SU-DHL-6 (cell line): Measurements from ENCODE around the gene TRMT1L.

Experiments used
- H2AFZ ChIP-seq: fragments of 200-600 bp; sonication (generic); 2 replicates; pipeline ENCODE4 v1.6.1; 2014; ENCODE audit warnings: low read depth, mild to moderate bottlenecking, moderate library complexity, mixed read lengths, antibody characterized with exemption, low read length; ENCODE audit not compliant: severe bottlenecking
- H3F3A ChIP-seq: fragments of 200-600 bp; shearing (Covaris generic); 2 replicates; pipeline ENCODE4 v1.6.0; 2016; ENCODE audit warnings: antibody characterized with exemption, mild to moderate bottlenecking; ENCODE audit not compliant: insufficient read depth
- H3K27ac ChIP-seq: fragments of 200-600 bp; sonication (generic); 2 replicates; pipeline ENCODE4 v1.5.1; 2016; ENCODE audit warnings: low read depth, mild to moderate bottlenecking, low read length, moderate library complexity, mixed read lengths
- H3K27me3 ChIP-seq: fragments of 200-600 bp; sonication (generic), shearing (Covaris generic); 2 replicates; pipeline ENCODE4 v1.6.0; 2014; ENCODE audit warnings: mild to moderate bottlenecking, low read length
- H3K36me3 ChIP-seq: fragments of 200-600 bp; sonication (generic); 2 replicates; pipeline ENCODE4 v1.6.1; 2014; ENCODE audit warnings: mild to moderate bottlenecking, low read length, mixed read lengths
- H3K4me2 ChIP-seq: fragments of 300-600, 200-600 bp; shearing (Covaris generic), sonication (generic); 2 replicates; pipeline ENCODE4 v1.6.0; 2014; ENCODE audit warnings: low read length, low read depth, mild to moderate bottlenecking; ENCODE audit not compliant: poor library complexity, severe bottlenecking
- H3K4me3 ChIP-seq: fragments of 200-600 bp; sonication (generic); 2 replicates; pipeline ENCODE4 v1.5.1; 2014; ENCODE audit warnings: antibody characterized with exemption, low read length, mild to moderate bottlenecking, mixed read lengths; ENCODE audit not compliant: insufficient read depth, poor library complexity, severe bottlenecking
- H3K79me2 ChIP-seq: fragments of 200-600 bp; sonication (generic); 2 replicates; pipeline ENCODE4 v1.6.1; 2014; ENCODE audit warnings: mild to moderate bottlenecking, low read length, moderate library complexity; ENCODE audit not compliant: insufficient read depth
- H3K9ac ChIP-seq: fragments of 200-600 bp; sonication (generic); 2 replicates; pipeline ENCODE4 v1.7.0; 2014; ENCODE audit warnings: mild to moderate bottlenecking, low read length
- H3K9me2 ChIP-seq: fragments of 200-600 bp; sonication (generic); replicated peaks from 2 replicates; pipeline ENCODE4 v1.6.1; 2014; ENCODE audit warnings: low read length; ENCODE audit not compliant: insufficient read depth
- H3K9me3 ChIP-seq: fragments of 200-600 bp; sonication (generic); 2 replicates; pipeline ENCODE4 v1.6.1; 2014; ENCODE audit warnings: low read length, mixed read lengths; ENCODE audit not compliant: insufficient read depth
- H4K20me1 ChIP-seq: fragments of 200-600 bp; sonication (generic); 2 replicates; pipeline ENCODE4 v1.6.1; 2014; ENCODE audit warnings: low read depth, mild to moderate bottlenecking, antibody characterized with exemption, low read length, moderate library complexity, mixed read lengths
- CTCF ChIP-seq: fragments of 200-600 bp; sonication (generic); IDR thresholded peaks from one replicate; pipeline ENCODE4 v1.5.1; 2017; ENCODE audit warnings: antibody characterized with exemption, mild to moderate bottlenecking, low read length, moderate library complexity; ENCODE audit not compliant: insufficient read depth, poor library complexity, severe bottlenecking
- EZH2phosphoT487 ChIP-seq: fragments of 200-600 bp; sonication (generic), shearing (Covaris generic); conservative IDR thresholded peaks from 2 replicates; pipeline ENCODE4 v1.6.1; 2018; ENCODE audit warnings: mild to moderate bottlenecking, antibody characterized with exemption, low read length, moderate library complexity, mixed read lengths

The TRMT1L gene

GRCh38 chr1:185132534-185132933, 24.2 kb downstream of the TRMT1L start:
- no peak overlapping the region for H3K9ac ChIP-seq
- no peaks in the 10 kb centered on the region for H3K9me2 ChIP-seq
- no peaks in the 10 kb centered on the region for H3F3A ChIP-seq
- H4K20me1 ChIP-seq: no peaks in the 10 kb centered on the region
- no peaks in the 10 kb centered on the region for H3K79me2 ChIP-seq
- peaks cover 12% of the 10 kb centered on the region; the same call in 1 of the 2 replicates for H3K36me3 ChIP-seq
- no peaks in the 10 kb centered on the region for H3K27me3 ChIP-seq
- H3K9me3 ChIP-seq: no peaks in the 10 kb centered on the region
- no peak overlapping the region for H3K4me3 ChIP-seq
- H2AFZ ChIP-seq: no peak overlapping the region
- no peak for TF ChIP-seq EZH2phosphoT487
- no peak for TF ChIP-seq CTCF
- H3K27ac ChIP-seq: no peak overlapping the region
- no peak overlapping the region for H3K4me2 ChIP-seq

GRCh38 chr1:185129708-185130107, 27.0 kb downstream of the TRMT1L start:
- Histone ChIP-seq H3K4me2 (no peak overlapping the region), H3K4me3 (no peak overlapping the region), H3K9ac (no peak overlapping the region), H3K9me2 (no peaks in the 10 kb centered on the region), H4K20me1 (no peaks in the 10 kb centered on the region), H3K36me3 (peaks cover 13% of the 10 kb centered on the region; the same call in 1 of the 2 replicates), H3F3A (no peaks in the 10 kb centered on the region), H3K79me2 (no peaks in the 10 kb centered on the region), H3K9me3 (no peaks in the 10 kb centered on the region), H3K27me3 (no peaks in the 10 kb centered on the region), H3K27ac (no peak overlapping the region), H2AFZ (no peak overlapping the region)
- no peak for TF ChIP-seq EZH2phosphoT487
- TF ChIP-seq CTCF: no peak

DNA sequence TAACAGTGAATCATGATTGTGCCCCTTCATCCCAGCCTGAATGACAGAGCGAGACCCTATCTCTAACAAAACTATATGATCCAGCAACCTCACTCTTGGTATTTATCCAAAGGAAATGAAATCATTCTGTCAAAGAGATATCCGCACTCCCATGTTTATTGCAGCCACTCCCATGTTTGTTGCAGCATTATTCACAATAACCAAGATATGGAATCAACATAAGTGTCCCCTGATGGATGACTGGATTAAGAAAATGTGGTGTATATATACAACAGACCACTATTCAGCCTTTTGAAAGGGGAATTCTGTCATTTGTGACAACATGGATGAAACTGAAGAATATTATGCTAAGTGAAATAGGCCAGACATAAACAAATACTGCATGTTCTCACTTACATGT, 44.4 kb downstream of the TRMT1L start:
- H3K27ac ChIP-seq: no peak overlapping the region
- H3K79me2 ChIP-seq: no peaks in the 10 kb centered on the region
- no peak overlapping the region for H3K4me2 ChIP-seq
- peaks cover 6% of the 10 kb centered on the region; the same call in 1 of the 2 replicates for H3K9me3 ChIP-seq
- no peaks in the 10 kb centered on the region for H3K27me3 ChIP-seq
- no peaks in the 10 kb centered on the region for H3K36me3 ChIP-seq
- H4K20me1 ChIP-seq: no peaks in the 10 kb centered on the region
- TF ChIP-seq CTCF (no peak), EZH2phosphoT487 (no peak)
- no peaks in the 10 kb centered on the region for H3F3A ChIP-seq
- no peak overlapping the region for H3K4me3 ChIP-seq
- H3K9me2 ChIP-seq: no peaks in the 10 kb centered on the region
- no peak overlapping the region for H3K9ac ChIP-seq
- no peak overlapping the region for H2AFZ ChIP-seq

- Histone ChIP-seq H3K4me2 (no peak overlapping the region), H4K20me1 (no peaks in the 10 kb centered on the region), H3K9ac (no peak overlapping the region), H3K79me2 (no peaks in the 10 kb centered on the region), H3K9me2 (no peaks in the 10 kb centered on the region), H3K4me3 (no peak overlapping the region), H3K27ac (no peak overlapping the region), H3K36me3 (no peaks in the 10 kb centered on the region), H3K27me3 (no peaks in the 10 kb centered on the region), H2AFZ (no peak overlapping the region), H3K9me3 (peaks cover 6% of the 10 kb centered on the region; the same call in 1 of the 2 replicates), H3F3A (no peaks in the 10 kb centered on the region)
- TF ChIP-seq EZH2phosphoT487: no peak
- TF ChIP-seq CTCF: no peak
These were observed 44.9 kb downstream of the TRMT1L start for GRCh38 chr1:185111873-185112272.
